Measurements from ENCODE around the gene PARP8.

The PARP8 gene

GRCh38 chr5:50786073-50786472 is 119.6 kb downstream of the PARP8 start:
- in situ Hi-C loops (cut with MboI; ENCODE audit: low pct_unique_long_range_greater_than_20kb, low sequenced_read_pairs, unreplicated experiment) = no loop called here
- TF ChIP-seq, protein P1, sequence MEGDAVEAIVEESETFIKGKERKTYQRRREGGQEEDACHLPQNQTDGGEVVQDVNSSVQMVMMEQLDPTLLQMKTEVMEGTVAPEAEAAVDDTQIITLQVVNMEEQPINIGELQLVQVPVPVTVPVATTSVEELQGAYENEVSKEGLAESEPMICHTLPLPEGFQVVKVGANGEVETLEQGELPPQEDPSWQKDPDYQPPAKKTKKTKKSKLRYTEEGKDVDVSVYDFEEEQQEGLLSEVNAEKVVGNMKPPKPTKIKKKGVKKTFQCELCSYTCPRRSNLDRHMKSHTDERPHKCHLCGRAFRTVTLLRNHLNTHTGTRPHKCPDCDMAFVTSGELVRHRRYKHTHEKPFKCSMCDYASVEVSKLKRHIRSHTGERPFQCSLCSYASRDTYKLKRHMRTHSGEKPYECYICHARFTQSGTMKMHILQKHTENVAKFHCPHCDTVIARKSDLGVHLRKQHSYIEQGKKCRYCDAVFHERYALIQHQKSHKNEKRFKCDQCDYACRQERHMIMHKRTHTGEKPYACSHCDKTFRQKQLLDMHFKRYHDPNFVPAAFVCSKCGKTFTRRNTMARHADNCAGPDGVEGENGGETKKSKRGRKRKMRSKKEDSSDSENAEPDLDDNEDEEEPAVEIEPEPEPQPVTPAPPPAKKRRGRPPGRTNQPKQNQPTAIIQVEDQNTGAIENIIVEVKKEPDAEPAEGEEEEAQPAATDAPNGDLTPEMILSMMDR (IDR thresholded peaks at IDR 0.05; ENCODE audit: extremely low read depth, insufficient read depth, missing control alignments) = no peak
- DNase-seq (ENCODE audit: low spot score) = no peak

DNA sequence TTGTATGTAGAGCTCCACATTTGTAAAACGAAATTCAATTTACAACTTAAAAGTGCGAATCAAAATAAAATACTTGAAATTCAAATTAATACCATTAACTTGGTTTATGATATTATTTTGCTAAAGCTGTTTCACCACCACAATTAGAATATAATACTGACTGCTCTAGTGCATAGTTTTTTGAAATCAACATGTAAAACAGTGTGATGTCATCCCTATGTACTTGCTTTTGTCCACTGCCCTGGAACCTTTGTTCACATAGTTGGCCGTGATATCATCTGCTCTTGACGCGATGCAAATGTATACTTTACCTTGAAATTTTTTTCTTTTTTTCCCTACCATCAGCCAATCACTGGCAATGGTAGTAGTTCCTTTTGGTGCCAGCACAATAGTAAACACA is 125.4 kb downstream of the PARP8 start:
- DNase-seq (ENCODE audit: low spot score) = no peak
- TF ChIP-seq, protein P1 (IDR thresholded peaks at IDR 0.05; ENCODE audit: extremely low read depth, insufficient read depth, missing control alignments) = no peak
- in situ Hi-C loops (cut with MboI; ENCODE audit: low pct_unique_long_range_greater_than_20kb, low sequenced_read_pairs, unreplicated experiment) = no loop called here

DNA sequence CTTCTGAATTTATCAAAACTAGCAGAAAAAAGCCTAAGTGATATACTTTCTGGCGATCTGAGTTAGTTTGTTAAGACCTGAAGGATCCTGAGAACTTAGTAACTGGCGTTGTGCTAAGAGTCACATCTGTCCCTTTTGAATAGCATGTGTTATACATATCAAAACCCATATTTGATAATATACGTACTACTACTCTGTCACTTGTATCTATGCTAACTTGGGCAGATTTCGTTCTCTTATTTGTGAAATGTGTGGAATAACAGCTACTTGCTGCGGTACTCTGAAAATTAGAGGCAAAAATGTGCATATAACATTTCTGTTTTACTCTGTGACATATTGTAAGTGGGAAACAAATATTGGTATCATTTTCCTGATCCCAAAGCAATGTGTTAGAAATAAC is 126.4 kb downstream of the PARP8 start:
- TF ChIP-seq, protein P1 (IDR thresholded peaks at IDR 0.05; ENCODE audit: extremely low read depth, insufficient read depth, missing control alignments) = no peak
- no peak for DNase-seq (ENCODE audit: low spot score)
- in situ Hi-C loops (cut with MboI; ENCODE audit: low pct_unique_long_range_greater_than_20kb, low sequenced_read_pairs, unreplicated experiment) = no loop called here

DNA sequence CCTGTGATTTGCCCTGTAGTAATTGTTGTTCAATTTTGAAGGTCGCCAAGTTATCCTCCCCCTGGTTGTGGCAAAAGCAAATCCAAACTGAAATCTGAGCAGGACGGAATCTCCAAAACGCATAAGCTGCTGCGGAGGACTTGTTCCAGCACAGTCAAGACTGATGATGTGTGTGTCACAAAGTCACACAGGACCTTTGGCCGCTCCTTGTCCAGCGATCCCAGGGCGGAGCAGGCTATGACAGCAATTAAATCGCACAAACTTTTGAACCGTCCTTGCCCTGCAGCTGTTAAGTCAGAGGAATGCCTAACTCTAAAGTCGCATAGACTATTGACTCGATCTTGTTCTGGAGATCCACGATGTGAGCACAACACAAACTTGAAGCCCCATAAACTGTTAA is 128.4 kb downstream of the PARP8 start:
- in situ Hi-C loops (cut with MboI; ENCODE audit: low pct_unique_long_range_greater_than_20kb, low sequenced_read_pairs, unreplicated experiment) = no loop called here
- no peak for DNase-seq (ENCODE audit: low spot score)
- TF ChIP-seq, protein P1 (IDR thresholded peaks at IDR 0.05; ENCODE audit: extremely low read depth, insufficient read depth, missing control alignments) = no peak

DNA sequence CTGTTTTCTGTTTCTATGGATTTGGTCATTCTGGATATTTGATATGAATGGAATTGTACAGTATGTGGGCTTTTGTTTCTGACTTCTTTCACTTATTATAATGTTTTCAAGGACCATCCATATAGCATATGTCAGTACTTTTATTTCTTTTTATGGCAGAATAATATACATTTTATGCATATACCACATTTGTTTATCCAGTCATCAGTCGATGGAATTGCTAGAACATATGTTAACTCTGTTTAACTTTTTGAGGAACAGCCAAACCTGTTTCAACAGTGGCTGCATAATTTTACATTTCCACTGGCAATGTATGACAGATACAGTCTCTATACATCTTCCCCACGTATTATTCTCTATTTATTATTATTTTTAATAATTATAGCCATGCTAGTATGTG is 131.6 kb downstream of the PARP8 start:
- in situ Hi-C loops (cut with MboI; ENCODE audit: low pct_unique_long_range_greater_than_20kb, low sequenced_read_pairs, unreplicated experiment) = no loop called here
- DNase-seq (ENCODE audit: low spot score) = no peak

DNA sequence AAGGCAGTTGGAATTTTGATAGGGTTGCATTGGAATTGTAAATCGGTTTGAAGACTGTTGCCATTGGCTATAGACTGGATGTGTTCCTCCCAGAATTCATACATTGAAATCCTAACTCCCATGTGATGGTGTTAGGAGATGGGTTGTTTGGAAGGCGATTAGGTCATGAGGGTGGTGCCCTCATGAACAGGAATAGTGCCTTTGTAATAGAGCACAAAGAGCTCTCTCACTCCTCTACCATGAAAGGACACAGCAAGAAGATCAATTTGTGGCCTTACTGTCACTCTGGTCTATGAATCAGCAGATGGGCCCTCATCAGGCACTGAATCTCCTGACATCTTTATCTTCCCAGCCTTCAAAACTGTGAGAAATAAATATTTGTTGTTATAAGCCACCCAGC is 133.2 kb downstream of the PARP8 start:
- DNase-seq (ENCODE audit: low spot score) = no peak
- in situ Hi-C loops (cut with MboI; ENCODE audit: low pct_unique_long_range_greater_than_20kb, low sequenced_read_pairs, unreplicated experiment) = no loop called here
- TF ChIP-seq, protein P1 (IDR thresholded peaks at IDR 0.05; ENCODE audit: extremely low read depth, insufficient read depth, missing control alignments) = no peak

More for the DNA sequence above, 131.6 kb downstream of the PARP8 start:
- TF ChIP-seq, protein P1 (IDR thresholded peaks at IDR 0.05; ENCODE audit: extremely low read depth, insufficient read depth, missing control alignments) = no peak

DNA sequence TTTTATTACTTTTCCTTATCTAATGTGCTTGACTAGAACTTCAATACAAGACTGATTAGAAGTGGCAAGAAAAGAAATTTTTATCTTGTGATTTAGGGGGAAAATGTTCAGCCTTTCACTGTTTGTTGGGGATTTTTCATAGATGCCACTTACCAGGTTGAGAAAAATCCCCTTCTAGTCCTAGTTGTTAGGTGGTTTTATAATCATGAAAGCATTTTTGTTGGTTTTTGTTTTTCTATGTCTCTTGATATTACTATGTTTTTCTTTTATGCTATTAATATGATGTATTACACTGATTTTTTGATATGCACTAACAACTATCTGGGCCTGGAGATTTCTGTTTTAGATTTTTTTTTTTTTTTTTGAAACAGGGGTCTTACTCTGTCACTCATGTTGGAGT is 134.0 kb downstream of the PARP8 start:
- TF ChIP-seq, protein P1 (IDR thresholded peaks at IDR 0.05; ENCODE audit: extremely low read depth, insufficient read depth, missing control alignments) = no peak
- in situ Hi-C loops (cut with MboI; ENCODE audit: low pct_unique_long_range_greater_than_20kb, low sequenced_read_pairs, unreplicated experiment) = no loop called here
- peak; percentile 16 for DNase-seq (ENCODE audit: low spot score)

Measured in GM13977 (cell line).